GM12878 (cell line): ENCODE measurements around the gene RCAN1. TPM values are rescaled to one million over a fixed set of nuclear protein-coding genes. Genes with fewer than 3 reads are reported as not detected.
A peak's percentile ranks its signal among the peaks of the same experiment; 100 is the strongest.

Experiments
- ATAC-seq: fragments of 200-7000 bp; cut with Tn5 transposase; 3 replicates; pipeline ENCODE4 v1.9.1; 2020; ENCODE audit warnings: mild to moderate bottlenecking, moderate library complexity
- BruUV-seq: library from RNA; stranded (reverse); fragments of 400-500 nt; replicated peaks from 2 replicates; lab custom pipeline; 2021; lab: Mats Ljungman, UMichigan
- CTCF ChIA-PET: fragments of 300-600 bp; sonication (Branson Sonifier 250); formaldehyde crosslinking; extraction: SDS; loops from one replicate; lab custom pipeline; 2021; ENCODE audit warnings: inconsistent platforms; lab: Yijun Ruan, JAX
- POLR2A ChIA-PET: fragments of 350-600 bp; formaldehyde crosslinking; extraction: SDS; loops from one replicate; lab custom pipeline; 2021; ENCODE audit warnings: inconsistent platforms; lab: Charles Lee
- RAD21 ChIA-PET: fragments of 300-600 bp; sonication (Branson Sonifier 250); formaldehyde crosslinking; loops from one replicate; lab custom pipeline; 2023; ENCODE audit warnings: antibody characterized with exemption; ENCODE audit not compliant: unreplicated experiment; lab: Charles Lee
- SMC1A ChIA-PET: fragments of 300-600 bp; sonication (Branson Sonifier 250); formaldehyde crosslinking; loops from one replicate; lab custom pipeline; 2023; ENCODE audit not compliant: unreplicated experiment, uncharacterized antibody; lab: Charles Lee
- DNase-seq: peaks from one replicate; pipeline ENCODE4 v3.0.0-alpha.2; 2011; ENCODE audit warnings: low read depth, low spot score
- FAIRE-seq: peaks from 3 replicates; lab custom pipeline; 2011; peaks lifted over from hg19 to GRCh38; lab: Jason Lieb, UNC
- H2AFZ ChIP-seq: 2 replicates; pipeline ENCODE4 v1.6.0; 2011; ENCODE audit warnings: low read depth, low read length, control low read depth; ENCODE audit not compliant: control insufficient read depth
- H3K27ac ChIP-seq: 2 replicates; pipeline ENCODE4 v1.5.1; 2011; ENCODE audit warnings: control low read depth; ENCODE audit not compliant: control insufficient read depth, insufficient read depth
- H3K27me3 ChIP-seq, 2 experiments: replicated peaks in 1 of 2; 2 replicates each; pipeline versions ENCODE4 v1.6.0 to v1.6.1; 2011; ENCODE audit warnings: low read length in 1 of 2; ENCODE audit not compliant: control insufficient read depth in 2 of 2, insufficient read depth in 2 of 2
- H3K36me3 ChIP-seq, 2 experiments: 2 replicates each; pipeline ENCODE4 v1.5.1; 2011; ENCODE audit warnings: low read length in 1 of 2; ENCODE audit not compliant: control insufficient read depth in 2 of 2, insufficient read depth in 2 of 2
- H3K4me1 ChIP-seq: 2 replicates; pipeline ENCODE4 v1.6.1; 2011; ENCODE audit warnings: mild to moderate bottlenecking, low read length, moderate library complexity, mixed read lengths; ENCODE audit not compliant: control insufficient read depth, insufficient read depth
- H3K4me2 ChIP-seq: 2 replicates; pipeline ENCODE4 v1.6.0; 2011; ENCODE audit warnings: control low read depth; ENCODE audit not compliant: control insufficient read depth, insufficient read depth
- H3K4me3 ChIP-seq: fragments of 200-600 bp; sonication (generic); 2 replicates; pipeline ENCODE4 v1.5.1; 2016
- H3K79me2 ChIP-seq: 2 replicates; pipeline ENCODE4 v1.6.0; 2011; ENCODE audit warnings: low read length; ENCODE audit not compliant: control insufficient read depth, insufficient read depth
- H3K9ac ChIP-seq: 2 replicates; pipeline ENCODE4 v1.8.0; 2011; ENCODE audit warnings: low read length, control low read depth, mixed read lengths; ENCODE audit not compliant: control insufficient read depth, insufficient read depth
- H3K9me3 ChIP-seq: replicated peaks from 3 replicates; pipeline ENCODE4 v1.5.1; 2011; ENCODE audit warnings: mild to moderate bottlenecking, low read length; ENCODE audit not compliant: control insufficient read depth, insufficient read depth
- H4K20me1 ChIP-seq: 2 replicates; pipeline ENCODE4 v1.6.0; 2011; ENCODE audit not compliant: control insufficient read depth, insufficient read depth
- BCL11A ChIP-seq: IDR thresholded peaks from 2 replicates; pipeline ENCODE4 v1.6.1; 2011; ENCODE audit warnings: low read depth, low read length
- CHD4 ChIP-seq: fragments of 200-600 bp; sonication (generic); IDR thresholded peaks from 2 replicates; pipeline ENCODE4 v1.6.1; 2016; ENCODE audit warnings: mild to moderate bottlenecking
- CREB1 ChIP-seq: IDR thresholded peaks from 2 replicates; pipeline ENCODE4 v1.6.1; 2012; ENCODE audit warnings: low read depth, mild to moderate bottlenecking, inconsistent platforms
- CREM ChIP-seq: IDR thresholded peaks from 2 replicates; pipeline ENCODE4 v1.6.1; 2014; ENCODE audit warnings: antibody characterized with exemption, low read depth
- EGR1 ChIP-seq, 2 experiments: IDR thresholded peaks; 1 replicate in 1 of 2; 2 replicates in 1 of 2; pipeline ENCODE4 v1.6.1; 2011 to 2012; ENCODE audit warnings: low read depth in 2 of 2, low read length in 2 of 2, borderline replicate concordance in 1 of 2, mild to moderate bottlenecking in 1 of 2, moderate library complexity in 1 of 2
- MTA2 ChIP-seq: fragments of 450-650 bp; IDR thresholded peaks from 2 replicates; pipeline ENCODE4 v1.6.1; 2016; ENCODE audit warnings: low read depth, mild to moderate bottlenecking, moderate library complexity
- RAD21 ChIP-seq: IDR thresholded peaks from 2 replicates; pipeline ENCODE4 v1.6.1; 2011; ENCODE audit warnings: mild to moderate bottlenecking, low read depth, low read length, moderate library complexity; ENCODE audit not compliant: insufficient read depth
- RBBP5 ChIP-seq: fragments of 200-600 bp; sonication (generic); conservative IDR thresholded peaks from 2 replicates; pipeline ENCODE4 v1.6.1; 2016
- RELA ChIP-seq: fragments of 450-650 bp; IDR thresholded peaks from 2 replicates; pipeline ENCODE4 v1.8.0; 2014; ENCODE audit warnings: borderline replicate concordance; ENCODE audit not compliant: partially characterized antibody
- STAT3 ChIP-seq: IDR thresholded peaks from 2 replicates; pipeline ENCODE4 v1.6.1; 2011; ENCODE audit warnings: low read depth, low read length, improper control_type of control experiment
- TCF12 ChIP-seq: IDR thresholded peaks from 2 replicates; pipeline ENCODE4 v1.6.1; 2011; ENCODE audit warnings: low read depth, mild to moderate bottlenecking, low read length
- YBX1 ChIP-seq: fragments of 450-650 bp; IDR thresholded peaks from 2 replicates; pipeline ENCODE4 v1.6.1; 2016; ENCODE audit warnings: antibody characterized with exemption
- YY1 ChIP-seq: IDR thresholded peaks from 2 replicates; pipeline ENCODE4 v1.6.1; 2011; ENCODE audit warnings: low read depth, mild to moderate bottlenecking, low read length
- ZNF384 ChIP-seq: IDR thresholded peaks from 2 replicates; pipeline ENCODE4 v1.6.1; 2012; ENCODE audit warnings: low read depth, mild to moderate bottlenecking, low read length, improper control_type of control experiment, borderline replicate concordance
- WGBS: methylation state at CpG from one replicate; pipeline ENCODE4 v1.1.6; 2016; ENCODE audit warnings: low lambda C conversion rate; ENCODE audit not compliant: insufficient replicate concordance, insufficient coverage; ENCODE audit errors: missing lambda C conversion rate; 5-methylcytosine and 5-hydroxymethylcytosine counted together
- in situ Hi-C: fragments of 300-500 bp; cut with MboI; formaldehyde crosslinking; loops from 9 replicates; pipeline ENCODE4 v1.14.3; 2018; ENCODE audit warnings: mixed read lengths
- intact Hi-C: fragments of 100-400 bp; cut with micrococcal nuclease; formaldehyde crosslinking; loops from one replicate; pipeline ENCODE4 v1.14.2; 2022; ENCODE audit not compliant: unreplicated experiment
- polyA plus RNA-seq, 11 experiments: library from polyadenylated mRNA; depleted of rRNA in 4 of 11; unstranded in 6 of 11; stranded (reverse) in 5 of 11; fragments of >200 nt; fragmentation: Nextera tagmentation in 4 of 11; fragmentation: Illumina TruSeq in 1 of 11; extraction: Ambion mirVana in 4 of 11; extraction: Trizol in 1 of 11; gene quantifications; 1 replicate in 1 of 11; 2 replicates in 10 of 11; pipeline versions ENCODE4 v1.2.1 to v1.2.3, GENCODE V29; 2011 to 2016; ENCODE audit warnings: inconsistent platforms in 2 of 11, missing spikeins in 2 of 11, low read depth in 1 of 11
- total RNA-seq, 4 experiments: library from RNA; depleted of rRNA in 3 of 4; stranded (reverse); fragments of >200 nt in 3 of 4; fragmentation: Illumina TruSeq in 1 of 4; extraction: Trizol in 1 of 4; gene quantifications; 2 replicates each; pipeline versions ENCODE4 v1.2.1 to v1.2.3, GENCODE V29; 2013 to 2021
- TF ChIP-seq, protein P1 (sequence below): IDR thresholded peaks from 2 replicates; pipeline ENCODE4 v1.6.1; 2011; ENCODE audit warnings: low read depth, mild to moderate bottlenecking, low read length, moderate library complexity, borderline replicate concordance; ENCODE audit errors: extremely low read depth
- TF ChIP-seq, protein P2 (sequence below), 3 experiments: IDR thresholded peaks in 2 of 3; conservative IDR thresholded peaks in 1 of 3; 2 replicates each; pipeline ENCODE4 v1.5.1; 2011; ENCODE audit warnings: low read depth in 3 of 3, low read length in 3 of 3, mild to moderate bottlenecking in 3 of 3, control low read depth in 2 of 3, moderate library complexity in 2 of 3, inconsistent platforms in 1 of 3, mixed read lengths in 1 of 3; ENCODE audit not compliant: control insufficient read depth in 2 of 3, insufficient read depth in 1 of 3; ENCODE audit errors: extremely low read depth in 1 of 3
- TF ChIP-seq, protein P3 (sequence below): fragments of 450-650 bp; formaldehyde crosslinking; IDR thresholded peaks from 2 replicates; pipeline ENCODE4 v1.4.0; 2022; ENCODE audit warnings: mild to moderate bottlenecking, moderate library complexity

Gene RCAN1
- total and polyA plus RNA-seq, 10 of the 15 experiments (the other 5 are each of a cell fraction or from before 2014, with no cell fraction given) = 2.8 to 12.9 (median 10.5) TPM

DNA sequence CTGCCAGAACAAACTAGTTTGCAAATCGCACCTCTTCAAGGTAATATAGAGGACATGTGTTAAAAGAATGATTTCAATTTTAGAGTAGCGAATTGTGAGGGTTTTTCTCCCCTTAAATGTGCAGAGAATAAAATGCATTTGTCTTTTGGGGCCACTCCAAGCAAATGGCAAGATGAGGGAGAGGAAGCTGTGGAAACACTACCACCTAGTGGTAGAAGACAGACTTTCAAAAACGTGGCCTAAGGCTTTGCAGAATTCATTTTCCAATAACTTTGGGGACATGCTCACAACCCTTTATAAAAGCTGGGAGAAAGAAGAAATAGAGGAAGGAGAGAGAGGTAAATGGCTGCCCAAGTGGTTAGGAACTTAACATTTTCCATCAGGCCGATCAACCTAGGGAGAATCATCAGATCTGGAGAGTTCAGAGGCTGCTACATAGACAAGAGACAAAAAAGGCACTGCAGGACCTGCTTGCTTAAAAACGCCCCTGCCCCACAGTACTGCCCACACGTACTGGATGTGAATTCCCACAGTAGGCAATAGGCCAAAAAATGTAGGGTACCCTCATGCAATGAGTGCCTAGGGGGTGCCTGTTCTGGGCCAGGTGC lies 15.7 kb upstream of the RCAN1 start:
- ChIA-PET RAD21 (interaction anchor here (0.9 to 2.9 kb wide), 12 partner anchors 11 to 122 kb away, joined by 3 to 14 read pairs (median 4); partner anchors contain the start of gene RCAN1), CTCF (interaction anchor here (0.7 to 6.2 kb wide), 25 partner anchors 8 to 707 kb away, joined by 3 to 59 read pairs (median 8); partner anchors contain the start of genes CLIC6, KCNE1 and RCAN1), POLR2A (no interaction called here), SMC1A (interaction anchor here (1.0 to 3.0 kb wide), 15 partner anchors 12 to 268 kb away, joined by 3 to 24 read pairs (median 6); partner anchors contain the start of gene KCNE1)
- Histone ChIP-seq H3K4me3 (no peak overlapping the region), H3K9me3 (no peaks in the 10 kb centered on the region), H4K20me1 (no peaks in the 10 kb centered on the region), H2AFZ (no peak overlapping the region; the same call in 1 of the 2 replicates), H3K4me2 (no peak overlapping the region), H3K27ac (no peak overlapping the region), H3K36me3 (no peaks in the 10 kb centered on the region), H3K27me3 (no peaks in the 10 kb centered on the region), H3K9ac (no peak overlapping the region), H3K79me2 (no peaks in the 10 kb centered on the region), H3K4me1 (no peaks in the 10 kb centered on the region)
- whole genome bisulfite sequencing = 2% methylated on average over 6 of the region's 6 CpGs
- DNase-seq = peak; percentile 33
- no TSS peak for BruUV-seq
- in situ Hi-C loops = loop anchor here (5.0 kb wide), 1 partner anchor 708 kb away; no protein-coding TSS in a partner anchor
- intact Hi-C loops = loop anchor here (1.0 to 2.0 kb wide), 2 partner anchors 28 to 120 kb away; no protein-coding TSS in a partner anchor
- peak; percentile 92 for ATAC-seq
- peak; percentile 96 for FAIRE-seq
- TF ChIP-seq, protein P1, sequence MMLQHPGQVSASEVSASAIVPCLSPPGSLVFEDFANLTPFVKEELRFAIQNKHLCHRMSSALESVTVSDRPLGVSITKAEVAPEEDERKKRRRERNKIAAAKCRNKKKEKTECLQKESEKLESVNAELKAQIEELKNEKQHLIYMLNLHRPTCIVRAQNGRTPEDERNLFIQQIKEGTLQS = no peak
- TF ChIP-seq YY1 (peak; percentile 61; the same call in 1 of the 2 replicates), ZNF384 (no peak), RBBP5 (no peak), YBX1 (no peak), RAD21 (peak; percentile 98), EGR1 (IDR thresholded peaks at IDR 0.05; ENCODE audit: borderline replicate concordance in 1 of 2, low read depth in 2 of 2, low read length in 2 of 2) (no peak), CHD4 (no peak), MTA2 (no peak), CREB1 (0 out of 2 replicates have a peak, but pooled peaks have one; percentile 9), STAT3 (no peak), CREM (no peak), BCL11A (no peak), RELA (no peak), TCF12 (no peak)
- TF ChIP-seq, protein P2, sequence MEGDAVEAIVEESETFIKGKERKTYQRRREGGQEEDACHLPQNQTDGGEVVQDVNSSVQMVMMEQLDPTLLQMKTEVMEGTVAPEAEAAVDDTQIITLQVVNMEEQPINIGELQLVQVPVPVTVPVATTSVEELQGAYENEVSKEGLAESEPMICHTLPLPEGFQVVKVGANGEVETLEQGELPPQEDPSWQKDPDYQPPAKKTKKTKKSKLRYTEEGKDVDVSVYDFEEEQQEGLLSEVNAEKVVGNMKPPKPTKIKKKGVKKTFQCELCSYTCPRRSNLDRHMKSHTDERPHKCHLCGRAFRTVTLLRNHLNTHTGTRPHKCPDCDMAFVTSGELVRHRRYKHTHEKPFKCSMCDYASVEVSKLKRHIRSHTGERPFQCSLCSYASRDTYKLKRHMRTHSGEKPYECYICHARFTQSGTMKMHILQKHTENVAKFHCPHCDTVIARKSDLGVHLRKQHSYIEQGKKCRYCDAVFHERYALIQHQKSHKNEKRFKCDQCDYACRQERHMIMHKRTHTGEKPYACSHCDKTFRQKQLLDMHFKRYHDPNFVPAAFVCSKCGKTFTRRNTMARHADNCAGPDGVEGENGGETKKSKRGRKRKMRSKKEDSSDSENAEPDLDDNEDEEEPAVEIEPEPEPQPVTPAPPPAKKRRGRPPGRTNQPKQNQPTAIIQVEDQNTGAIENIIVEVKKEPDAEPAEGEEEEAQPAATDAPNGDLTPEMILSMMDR (IDR thresholded peaks at IDR 0.05 in 2 of 3, conservative IDR thresholded peaks at IDR 0.05 in 1 of 3; ENCODE audit: control insufficient read depth in 2 of 3, extremely low read depth in 1 of 3, insufficient read depth in 1 of 3, low read depth in 3 of 3, low read length in 3 of 3) = peak; percentile 65 to 87 (median 75)
- TF ChIP-seq, protein P3, sequence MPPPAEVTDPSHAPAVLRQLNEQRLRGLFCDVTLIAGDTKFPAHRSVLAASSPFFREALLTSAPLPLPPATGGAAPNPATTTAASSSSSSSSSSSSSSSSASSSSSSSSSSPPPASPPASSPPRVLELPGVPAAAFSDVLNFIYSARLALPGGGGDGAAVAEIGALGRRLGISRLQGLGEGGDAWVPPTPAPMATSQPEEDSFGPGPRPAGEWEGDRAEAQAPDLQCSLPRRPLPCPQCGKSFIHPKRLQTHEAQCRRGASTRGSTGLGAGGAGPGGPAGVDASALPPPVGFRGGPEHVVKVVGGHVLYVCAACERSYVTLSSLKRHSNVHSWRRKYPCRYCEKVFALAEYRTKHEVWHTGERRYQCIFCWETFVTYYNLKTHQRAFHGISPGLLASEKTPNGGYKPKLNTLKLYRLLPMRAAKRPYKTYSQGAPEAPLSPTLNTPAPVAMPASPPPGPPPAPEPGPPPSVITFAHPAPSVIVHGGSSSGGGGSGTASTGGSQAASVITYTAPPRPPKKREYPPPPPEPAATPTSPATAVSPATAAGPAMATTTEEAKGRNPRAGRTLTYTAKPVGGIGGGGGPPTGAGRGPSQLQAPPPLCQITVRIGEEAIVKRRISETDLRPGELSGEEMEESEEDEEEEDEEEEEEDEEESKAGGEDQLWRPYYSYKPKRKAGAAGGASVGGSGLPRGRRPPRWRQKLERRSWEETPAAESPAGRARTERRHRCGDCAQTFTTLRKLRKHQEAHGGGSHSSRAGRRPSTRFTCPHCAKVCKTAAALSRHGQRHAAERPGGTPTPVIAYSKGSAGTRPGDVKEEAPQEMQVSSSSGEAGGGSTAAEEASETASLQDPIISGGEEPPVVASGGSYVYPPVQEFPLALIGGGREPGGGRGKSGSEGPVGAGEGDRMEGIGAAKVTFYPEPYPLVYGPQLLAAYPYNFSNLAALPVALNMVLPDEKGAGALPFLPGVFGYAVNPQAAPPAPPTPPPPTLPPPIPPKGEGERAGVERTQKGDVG = no peak
